H1 (cell line): Measurements from ENCODE around the gene SLAMF1.

Source experiments
- BACH1 ChIP-seq: IDR thresholded peaks from 2 replicates; pipeline ENCODE4 v1.6.1; 2012; ENCODE audit warnings: low read length, improper control_type of control experiment
- GABPA ChIP-seq: IDR thresholded peaks from 2 replicates; pipeline ENCODE4 v1.6.1; 2011; ENCODE audit warnings: mild to moderate bottlenecking, low read length, moderate library complexity, borderline replicate concordance; ENCODE audit not compliant: insufficient read depth
- HDAC2 ChIP-seq, 2 experiments: fragments of 300-600 bp in 1 of 2; sonication (generic) in 1 of 2; IDR thresholded peaks; 2 replicates each; pipeline ENCODE4 v1.6.1; 2011 to 2012; ENCODE audit warnings: low read depth in 2 of 2, low read length in 2 of 2, mild to moderate bottlenecking in 2 of 2, moderate library complexity in 2 of 2, borderline replicate concordance in 1 of 2, inconsistent platforms in 1 of 2
- RNF2 ChIP-seq: fragments of 200-900, 300-1000 bp; sonication (generic); IDR thresholded peaks from 2 replicates; pipeline ENCODE4 v1.7.1; 2016; ENCODE audit warnings: borderline replicate concordance, low read depth, mild to moderate bottlenecking, antibody characterized with exemption, low read length; ENCODE audit not compliant: poor library complexity, severe bottlenecking; ENCODE audit errors: missing control alignments
- SP4 ChIP-seq: IDR thresholded peaks from 2 replicates; pipeline ENCODE4 v1.6.1; 2012; ENCODE audit warnings: low read length, inconsistent platforms
- TF ChIP-seq, protein P1 (sequence below), 3 experiments: IDR thresholded peaks; 1 replicate in 2 of 3; 2 replicates in 1 of 3; pipeline versions ENCODE4 v1.5.1 to v1.6.1; 2011; ENCODE audit warnings: low read length in 3 of 3, mild to moderate bottlenecking in 3 of 3, inconsistent platforms in 2 of 3, low read depth in 1 of 3, moderate library complexity in 1 of 3; ENCODE audit not compliant: insufficient read depth in 1 of 3; ENCODE audit errors: control extremely low read depth in 1 of 3
- TF ChIP-seq, protein P2 (sequence below): IDR thresholded peaks from 2 replicates; pipeline ENCODE4 v1.6.1; 2012; ENCODE audit warnings: low read length, inconsistent platforms

DNA sequence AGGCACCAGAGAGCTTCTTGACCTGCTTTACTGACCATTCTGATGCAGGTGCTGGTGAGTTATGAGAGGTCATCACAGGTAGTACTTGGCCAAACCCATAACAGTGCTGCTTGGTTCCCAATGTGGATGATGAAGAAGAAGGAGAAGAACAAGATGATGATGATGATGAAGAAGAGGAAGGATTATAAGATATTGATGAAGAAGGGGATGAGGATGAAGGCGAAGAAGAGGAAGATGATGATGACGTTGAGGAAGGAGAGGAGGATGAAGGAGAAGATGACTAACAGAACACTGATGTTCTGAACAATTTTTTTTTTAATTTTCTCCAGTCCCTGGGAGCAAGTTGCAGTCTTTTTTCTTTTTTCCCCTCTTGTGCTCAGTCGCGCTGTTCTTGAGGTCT, 23.9 kb upstream of the SLAMF1 start:
- no peak for TF ChIP-seq GABPA
- TF ChIP-seq, protein P1, sequence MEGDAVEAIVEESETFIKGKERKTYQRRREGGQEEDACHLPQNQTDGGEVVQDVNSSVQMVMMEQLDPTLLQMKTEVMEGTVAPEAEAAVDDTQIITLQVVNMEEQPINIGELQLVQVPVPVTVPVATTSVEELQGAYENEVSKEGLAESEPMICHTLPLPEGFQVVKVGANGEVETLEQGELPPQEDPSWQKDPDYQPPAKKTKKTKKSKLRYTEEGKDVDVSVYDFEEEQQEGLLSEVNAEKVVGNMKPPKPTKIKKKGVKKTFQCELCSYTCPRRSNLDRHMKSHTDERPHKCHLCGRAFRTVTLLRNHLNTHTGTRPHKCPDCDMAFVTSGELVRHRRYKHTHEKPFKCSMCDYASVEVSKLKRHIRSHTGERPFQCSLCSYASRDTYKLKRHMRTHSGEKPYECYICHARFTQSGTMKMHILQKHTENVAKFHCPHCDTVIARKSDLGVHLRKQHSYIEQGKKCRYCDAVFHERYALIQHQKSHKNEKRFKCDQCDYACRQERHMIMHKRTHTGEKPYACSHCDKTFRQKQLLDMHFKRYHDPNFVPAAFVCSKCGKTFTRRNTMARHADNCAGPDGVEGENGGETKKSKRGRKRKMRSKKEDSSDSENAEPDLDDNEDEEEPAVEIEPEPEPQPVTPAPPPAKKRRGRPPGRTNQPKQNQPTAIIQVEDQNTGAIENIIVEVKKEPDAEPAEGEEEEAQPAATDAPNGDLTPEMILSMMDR (IDR thresholded peaks at IDR 0.05; ENCODE audit: control extremely low read depth in 1 of 3, insufficient read depth in 1 of 3, low read depth in 1 of 3, low read length in 3 of 3), result no peak
- no peak for TF ChIP-seq RNF2
- no peak for TF ChIP-seq SP4
- TF ChIP-seq HDAC2 (IDR thresholded peaks at IDR 0.05; ENCODE audit: borderline replicate concordance in 1 of 2, low read depth in 2 of 2, low read length in 2 of 2), result no peak
- TF ChIP-seq BACH1, result no peak
- TF ChIP-seq, protein P2, sequence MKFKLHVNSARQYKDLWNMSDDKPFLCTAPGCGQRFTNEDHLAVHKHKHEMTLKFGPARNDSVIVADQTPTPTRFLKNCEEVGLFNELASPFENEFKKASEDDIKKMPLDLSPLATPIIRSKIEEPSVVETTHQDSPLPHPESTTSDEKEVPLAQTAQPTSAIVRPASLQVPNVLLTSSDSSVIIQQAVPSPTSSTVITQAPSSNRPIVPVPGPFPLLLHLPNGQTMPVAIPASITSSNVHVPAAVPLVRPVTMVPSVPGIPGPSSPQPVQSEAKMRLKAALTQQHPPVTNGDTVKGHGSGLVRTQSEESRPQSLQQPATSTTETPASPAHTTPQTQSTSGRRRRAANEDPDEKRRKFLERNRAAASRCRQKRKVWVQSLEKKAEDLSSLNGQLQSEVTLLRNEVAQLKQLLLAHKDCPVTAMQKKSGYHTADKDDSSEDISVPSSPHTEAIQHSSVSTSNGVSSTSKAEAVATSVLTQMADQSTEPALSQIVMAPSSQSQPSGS, result no peak
